WTC11 (cell line): ENCODE data around the gene CARMIL1.

Experiments used
- GABPB1 ChIP-seq: sonication (generic); formaldehyde crosslinking; IDR thresholded peaks from 2 replicates; pipeline ENCODE4 v1.8.1; 2023; ENCODE audit warnings: mild to moderate bottlenecking, missing genetic modification reagents
- ZNF317 ChIP-seq: sonication (generic); formaldehyde crosslinking; IDR thresholded peaks from 2 replicates; pipeline ENCODE4 v1.8.1; 2023; ENCODE audit warnings: low read depth, mild to moderate bottlenecking, moderate library complexity, missing genetic modification reagents, borderline replicate concordance
- TF ChIP-seq, protein P1 (sequence below): fragments of 200-600 bp; IDR thresholded peaks from 2 replicates; pipeline ENCODE4 v1.8.0; 2022; ENCODE audit warnings: antibody characterized with exemption
- TF ChIP-seq, protein P2 (sequence below): sonication (generic); formaldehyde crosslinking; IDR thresholded peaks from 2 replicates; pipeline ENCODE4 v1.8.0; 2022; ENCODE audit warnings: mild to moderate bottlenecking, missing genetic modification reagents
- TF ChIP-seq, protein P3 (sequence below): sonication (generic); formaldehyde crosslinking; IDR thresholded peaks from 2 replicates; pipeline ENCODE4 v1.8.0; 2022; ENCODE audit warnings: mild to moderate bottlenecking, missing genetic modification reagents

DNA sequence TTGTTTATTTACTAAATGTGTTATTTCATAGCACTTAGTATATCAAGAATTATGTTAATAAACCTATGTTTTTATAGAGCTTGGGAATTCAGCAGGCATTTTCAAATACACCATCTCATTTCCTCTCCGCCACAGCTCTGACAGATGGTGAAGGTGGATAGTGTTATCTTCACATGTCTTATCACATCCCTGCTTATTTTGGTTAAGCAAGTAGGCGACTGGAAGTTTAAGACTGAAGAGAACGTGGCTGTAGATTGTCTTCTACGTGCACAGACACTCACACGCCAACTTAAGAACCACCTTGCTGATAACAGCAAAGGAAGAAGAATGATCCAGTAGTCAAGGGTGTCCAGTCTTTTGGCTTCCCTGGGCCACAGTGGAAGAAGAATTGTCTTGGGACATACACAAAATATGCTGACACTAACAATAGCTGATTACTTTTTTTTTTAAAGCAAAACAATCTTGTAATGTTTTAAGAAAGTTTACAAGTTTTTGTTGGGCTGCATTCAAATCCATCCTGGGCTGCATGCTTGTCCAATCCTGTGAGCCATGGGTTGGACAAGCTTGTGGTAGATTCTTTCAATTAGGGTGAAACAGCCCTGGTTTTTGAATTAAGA is 329.5 kb downstream of the CARMIL1 start:
- TF ChIP-seq ZNF317 (CRISPR knock-in tag): no peak
- TF ChIP-seq, protein P1, sequence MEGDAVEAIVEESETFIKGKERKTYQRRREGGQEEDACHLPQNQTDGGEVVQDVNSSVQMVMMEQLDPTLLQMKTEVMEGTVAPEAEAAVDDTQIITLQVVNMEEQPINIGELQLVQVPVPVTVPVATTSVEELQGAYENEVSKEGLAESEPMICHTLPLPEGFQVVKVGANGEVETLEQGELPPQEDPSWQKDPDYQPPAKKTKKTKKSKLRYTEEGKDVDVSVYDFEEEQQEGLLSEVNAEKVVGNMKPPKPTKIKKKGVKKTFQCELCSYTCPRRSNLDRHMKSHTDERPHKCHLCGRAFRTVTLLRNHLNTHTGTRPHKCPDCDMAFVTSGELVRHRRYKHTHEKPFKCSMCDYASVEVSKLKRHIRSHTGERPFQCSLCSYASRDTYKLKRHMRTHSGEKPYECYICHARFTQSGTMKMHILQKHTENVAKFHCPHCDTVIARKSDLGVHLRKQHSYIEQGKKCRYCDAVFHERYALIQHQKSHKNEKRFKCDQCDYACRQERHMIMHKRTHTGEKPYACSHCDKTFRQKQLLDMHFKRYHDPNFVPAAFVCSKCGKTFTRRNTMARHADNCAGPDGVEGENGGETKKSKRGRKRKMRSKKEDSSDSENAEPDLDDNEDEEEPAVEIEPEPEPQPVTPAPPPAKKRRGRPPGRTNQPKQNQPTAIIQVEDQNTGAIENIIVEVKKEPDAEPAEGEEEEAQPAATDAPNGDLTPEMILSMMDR: no peak
- no peak for TF ChIP-seq GABPB1 (CRISPR knock-in tag)
- TF ChIP-seq, protein P2, sequence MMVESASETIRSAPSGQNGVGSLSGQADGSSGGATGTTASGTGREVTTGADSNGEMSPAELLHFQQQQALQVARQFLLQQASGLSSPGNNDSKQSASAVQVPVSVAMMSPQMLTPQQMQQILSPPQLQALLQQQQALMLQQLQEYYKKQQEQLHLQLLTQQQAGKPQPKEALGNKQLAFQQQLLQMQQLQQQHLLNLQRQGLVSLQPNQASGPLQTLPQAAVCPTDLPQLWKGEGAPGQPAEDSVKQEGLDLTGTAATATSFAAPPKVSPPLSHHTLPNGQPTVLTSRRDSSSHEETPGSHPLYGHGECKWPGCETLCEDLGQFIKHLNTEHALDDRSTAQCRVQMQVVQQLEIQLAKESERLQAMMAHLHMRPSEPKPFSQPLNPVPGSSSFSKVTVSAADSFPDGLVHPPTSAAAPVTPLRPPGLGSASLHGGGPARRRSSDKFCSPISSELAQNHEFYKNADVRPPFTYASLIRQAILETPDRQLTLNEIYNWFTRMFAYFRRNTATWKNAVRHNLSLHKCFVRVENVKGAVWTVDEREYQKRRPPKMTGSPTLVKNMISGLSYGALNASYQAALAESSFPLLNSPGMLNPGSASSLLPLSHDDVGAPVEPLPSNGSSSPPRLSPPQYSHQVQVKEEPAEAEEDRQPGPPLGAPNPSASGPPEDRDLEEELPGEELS (CRISPR knock-in tag): no peak
- TF ChIP-seq, protein P3, sequence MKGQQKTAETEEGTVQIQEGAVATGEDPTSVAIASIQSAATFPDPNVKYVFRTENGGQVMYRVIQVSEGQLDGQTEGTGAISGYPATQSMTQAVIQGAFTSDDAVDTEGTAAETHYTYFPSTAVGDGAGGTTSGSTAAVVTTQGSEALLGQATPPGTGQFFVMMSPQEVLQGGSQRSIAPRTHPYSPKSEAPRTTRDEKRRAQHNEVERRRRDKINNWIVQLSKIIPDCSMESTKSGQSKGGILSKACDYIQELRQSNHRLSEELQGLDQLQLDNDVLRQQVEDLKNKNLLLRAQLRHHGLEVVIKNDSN (CRISPR knock-in tag): no peak
